GM19023 (cell line): ENCODE data around the gene MAGI1.

Experiments used
- ATAC-seq: cut with Tn5 transposase; IDR thresholded peaks from one replicate; pipeline ENCODE4 v1.9.1; 2021; ENCODE audit warnings: mild to moderate bottlenecking, moderate library complexity; ENCODE audit not compliant: unreplicated experiment

The MAGI1 gene

GRCh38 chr3:65848024-65848423 is 190.7 kb downstream of the MAGI1 start:
- no peak for ATAC-seq

DNA sequence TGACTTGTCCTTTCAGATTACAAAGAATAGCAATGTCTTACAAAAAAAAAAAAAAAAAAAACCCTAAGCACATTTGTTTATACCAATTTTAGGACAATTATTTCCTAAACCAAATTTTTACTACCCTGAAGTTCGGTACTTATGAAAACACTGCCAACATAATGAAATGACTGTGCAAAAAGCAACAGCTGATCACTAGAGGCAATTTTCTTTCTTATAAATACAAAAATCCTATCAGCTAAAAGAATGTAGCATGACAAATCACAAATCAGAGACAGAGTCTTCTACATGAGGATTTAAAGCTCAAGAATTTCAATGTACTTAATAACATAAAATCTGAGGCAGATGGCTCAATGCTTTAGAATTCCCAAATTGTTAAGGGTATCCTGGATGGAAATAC is 191.8 kb downstream of the MAGI1 start:
- ATAC-seq, result no peak

GRCh38 chr3:65844370-65844769 is 194.3 kb downstream of the MAGI1 start:
- ATAC-seq, result no peak

DNA sequence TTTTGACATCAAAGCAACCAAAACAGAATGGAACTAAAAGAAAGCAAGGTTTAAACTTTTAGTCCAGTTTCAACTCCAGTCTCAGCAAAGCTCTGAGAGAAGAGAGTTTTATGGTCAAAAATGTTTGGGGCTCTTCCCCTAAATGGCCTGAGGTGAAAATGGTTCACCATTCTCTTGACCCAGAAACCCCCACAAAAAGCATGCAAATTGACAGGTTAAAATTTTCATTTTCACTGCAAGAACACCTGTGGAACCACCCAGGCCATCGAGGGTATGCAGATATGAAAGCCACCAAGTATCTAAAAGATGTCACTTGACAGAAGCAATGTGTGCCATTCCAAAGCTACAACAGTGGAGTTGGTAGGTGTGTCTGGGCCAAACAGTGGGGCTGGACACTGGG is 195.0 kb downstream of the MAGI1 start:
- ATAC-seq, result no peak

GRCh38 chr3:65837604-65838003 is 201.1 kb downstream of the MAGI1 start:
- ATAC-seq, result no peak

DNA sequence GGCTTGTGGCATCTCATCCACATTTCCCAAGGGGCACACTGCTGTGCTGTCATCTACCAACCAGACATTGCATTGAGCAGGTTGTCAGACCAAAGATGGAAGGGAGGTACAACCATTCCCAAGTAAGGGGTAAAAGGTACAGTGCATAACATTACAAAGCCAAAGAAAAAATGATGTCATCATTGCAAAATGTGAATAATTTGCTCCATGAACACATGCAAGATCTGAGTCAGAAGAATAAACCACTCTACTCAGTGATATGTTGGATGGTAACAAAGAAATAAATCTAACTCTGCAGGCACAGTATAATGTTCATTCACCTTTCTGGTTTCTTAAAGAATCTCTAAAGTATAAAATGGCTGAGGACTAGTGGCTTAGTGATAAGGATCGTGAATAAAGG is 202.7 kb downstream of the MAGI1 start:
- no peak for ATAC-seq

- no peak for ATAC-seq
These were observed 204.8 kb downstream of the MAGI1 start for GRCh38 chr3:65833761-65834505.

- ATAC-seq, result no peak
These were observed 206.8 kb downstream of the MAGI1 start for GRCh38 chr3:65831733-65832425.

DNA sequence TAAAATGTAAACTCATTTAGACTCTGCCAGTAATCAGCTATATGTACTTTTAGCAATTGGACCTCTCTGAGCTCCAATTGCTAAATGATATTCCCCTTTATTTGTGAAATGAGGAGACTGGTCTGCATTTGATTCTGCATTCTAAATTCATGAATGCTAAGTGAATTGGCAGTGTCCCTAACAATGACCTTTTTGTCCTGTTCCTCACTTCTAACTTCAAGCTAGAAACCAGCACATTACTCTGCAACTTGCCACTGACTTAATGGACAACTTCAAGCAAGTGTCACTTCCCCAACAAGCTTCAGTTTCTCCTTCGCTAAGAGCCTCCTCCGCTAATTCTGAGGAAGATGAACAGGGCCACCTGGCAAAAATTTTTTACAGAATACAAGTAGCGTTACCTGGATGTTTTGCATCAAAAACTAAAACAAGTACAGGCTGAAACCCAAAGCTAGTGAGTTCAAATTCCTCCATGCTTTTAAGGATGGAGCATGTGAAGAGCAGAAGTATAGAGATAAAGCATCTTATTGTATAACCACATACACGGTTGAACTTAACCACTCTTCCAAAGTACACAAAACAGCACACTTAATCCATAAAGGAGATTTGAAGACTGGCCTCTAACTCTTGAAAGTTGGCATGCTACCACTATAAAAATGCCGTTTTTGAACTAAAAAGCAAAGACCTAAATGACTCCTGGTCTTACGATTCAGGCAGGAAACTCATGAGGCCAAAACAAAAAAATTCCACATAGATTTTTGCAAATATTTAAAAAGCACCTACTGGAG is 207.6 kb downstream of the MAGI1 start:
- no peak for ATAC-seq

- ATAC-seq, result no peak
These were observed 209.5 kb downstream of the MAGI1 start for GRCh38 chr3:65829228-65829627.

- ATAC-seq, result no peak
These were observed 210.0 kb downstream of the MAGI1 start for GRCh38 chr3:65828706-65829105.

- ATAC-seq, result no peak
These were observed 211.6 kb downstream of the MAGI1 start for GRCh38 chr3:65827076-65827475.

- no peak for ATAC-seq
These were observed 214.6 kb downstream of the MAGI1 start for GRCh38 chr3:65824166-65824565.

DNA sequence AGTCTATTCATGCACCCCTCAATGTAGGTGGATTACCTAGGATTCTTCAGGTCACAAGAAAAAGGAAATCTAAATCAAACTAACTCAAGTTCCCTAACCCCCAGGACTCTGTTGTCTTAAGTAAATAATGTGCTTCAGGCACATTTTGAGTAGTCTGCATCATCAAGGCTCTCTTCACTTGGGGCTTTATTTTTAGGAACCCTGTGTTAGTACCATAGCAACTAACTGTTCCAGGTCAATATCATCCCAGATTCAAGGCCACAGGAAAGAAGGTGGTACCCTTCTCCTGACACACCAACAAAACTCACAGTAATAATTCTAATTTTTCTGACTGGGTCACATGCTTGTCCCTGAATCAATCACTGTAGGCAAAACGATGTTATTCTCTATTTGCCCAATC is 218.1 kb downstream of the MAGI1 start:
- ATAC-seq, result no peak

- no peak for ATAC-seq
These were observed 218.8 kb downstream of the MAGI1 start for GRCh38 chr3:65819896-65820295.

DNA sequence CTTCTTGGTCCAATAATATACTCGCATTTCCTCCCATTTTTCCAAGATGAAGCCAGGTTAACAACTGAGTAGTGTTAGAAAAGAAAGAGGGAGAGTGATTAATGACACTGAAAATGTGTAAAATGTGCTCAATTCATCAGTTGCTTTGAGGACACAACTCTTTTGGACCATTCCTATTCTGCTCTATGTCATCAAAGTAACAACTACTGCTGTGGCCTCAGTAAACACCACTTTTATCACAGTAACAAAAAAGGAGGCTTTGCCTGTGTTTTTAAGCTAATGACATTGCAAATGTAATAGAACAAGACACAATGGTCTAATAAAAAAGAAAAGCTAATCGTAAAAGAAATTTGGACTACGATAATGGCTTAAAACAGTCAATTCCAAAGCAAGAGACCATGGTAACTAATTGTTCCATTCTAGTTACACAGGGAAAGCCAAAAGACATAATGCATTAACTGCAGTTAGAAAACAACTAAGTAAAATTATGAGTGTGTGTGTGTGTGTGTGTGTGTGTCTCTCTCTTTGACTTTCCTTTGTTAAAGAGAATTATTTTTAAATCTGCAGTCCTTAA is 221.1 kb downstream of the MAGI1 start:
- no peak for ATAC-seq

DNA sequence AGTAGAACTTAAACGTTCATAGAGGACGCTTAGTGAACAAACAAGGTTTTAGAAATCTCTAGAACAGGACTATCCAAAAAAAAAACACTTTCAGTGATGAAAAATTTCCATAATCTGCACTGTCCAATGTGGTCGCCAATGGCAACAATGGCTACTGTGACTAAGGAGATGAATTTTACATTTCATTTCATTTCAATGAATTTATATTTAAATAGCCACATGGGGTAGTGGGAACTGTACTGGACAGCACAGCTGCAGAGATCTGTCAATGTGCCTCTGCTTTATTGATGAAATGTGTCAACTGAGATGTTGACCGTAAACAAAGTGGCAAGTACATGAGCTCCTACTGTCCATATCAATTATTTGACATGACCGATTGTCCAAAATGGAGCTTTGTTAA is 222.5 kb downstream of the MAGI1 start:
- ATAC-seq, result no peak

- ATAC-seq, result no peak
These were observed 223.7 kb downstream of the MAGI1 start for GRCh38 chr3:65814845-65815578.

- no peak for ATAC-seq
These were observed 226.8 kb downstream of the MAGI1 start for GRCh38 chr3:65811892-65812291.

DNA sequence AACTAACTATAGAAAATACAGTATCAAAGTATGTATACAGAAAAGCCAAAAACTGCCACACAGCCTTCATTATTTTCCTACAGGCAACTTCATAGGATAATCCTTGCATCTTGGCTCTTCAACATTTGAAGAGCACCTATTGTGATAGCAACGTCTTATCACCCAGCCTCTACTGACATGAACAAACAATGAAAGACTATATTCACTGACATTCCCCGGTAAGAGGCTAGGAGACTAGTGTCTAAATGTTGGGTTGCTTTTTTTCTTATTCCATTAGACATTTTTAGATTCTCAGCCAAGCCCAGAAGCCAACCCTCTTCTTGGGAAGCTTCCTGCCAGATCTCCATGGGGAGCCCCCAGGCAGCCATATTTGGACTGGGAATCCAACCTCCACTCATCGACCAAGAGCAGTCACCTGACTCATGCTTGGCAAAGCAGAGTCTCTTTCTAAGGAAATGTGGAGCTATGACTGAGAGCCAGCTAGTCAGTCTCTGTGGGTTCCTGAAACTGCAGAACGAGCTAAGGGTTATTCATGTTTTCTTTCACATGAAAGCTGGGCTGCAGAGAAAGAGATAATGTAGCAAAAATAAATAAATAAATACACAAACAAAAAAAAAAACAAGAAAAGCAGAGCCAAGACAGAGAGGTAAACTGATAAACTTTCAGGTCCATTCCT is 227.5 kb downstream of the MAGI1 start:
- ATAC-seq, result no peak
